Epithelial cell of esophagus (primary cell): ENCODE data around the gene CARD11.

Source experiments
- DNase-seq: peaks from one replicate; pipeline ENCODE4 v3.0.0; 2010; ENCODE audit warnings: low read depth
- H3K4me3 ChIP-seq: 2 replicates; pipeline ENCODE4 v1.5.1; 2011; ENCODE audit warnings: mild to moderate bottlenecking, low read length, control low read depth
- TF ChIP-seq, protein P1 (sequence below): IDR thresholded peaks from 2 replicates; pipeline ENCODE4 v1.5.1; 2011; ENCODE audit warnings: low read depth, mild to moderate bottlenecking, low read length, control low read depth, inconsistent platforms; ENCODE audit not compliant: insufficient read depth; ENCODE audit errors: missing control alignments

Gene CARD11

GRCh38 chr7:3043544-3044371 is at the start of gene CARD11:
Gene CARD11 (minus strand): TSS chr7:3043867. CDS start chr7:2958506, 85,361 bp downstream.
- peak within 1 kb of the TSS; percentile 29 for H3K4me3 ChIP-seq
- DNase-seq = peak; percentile 5
- TF ChIP-seq, protein P1, sequence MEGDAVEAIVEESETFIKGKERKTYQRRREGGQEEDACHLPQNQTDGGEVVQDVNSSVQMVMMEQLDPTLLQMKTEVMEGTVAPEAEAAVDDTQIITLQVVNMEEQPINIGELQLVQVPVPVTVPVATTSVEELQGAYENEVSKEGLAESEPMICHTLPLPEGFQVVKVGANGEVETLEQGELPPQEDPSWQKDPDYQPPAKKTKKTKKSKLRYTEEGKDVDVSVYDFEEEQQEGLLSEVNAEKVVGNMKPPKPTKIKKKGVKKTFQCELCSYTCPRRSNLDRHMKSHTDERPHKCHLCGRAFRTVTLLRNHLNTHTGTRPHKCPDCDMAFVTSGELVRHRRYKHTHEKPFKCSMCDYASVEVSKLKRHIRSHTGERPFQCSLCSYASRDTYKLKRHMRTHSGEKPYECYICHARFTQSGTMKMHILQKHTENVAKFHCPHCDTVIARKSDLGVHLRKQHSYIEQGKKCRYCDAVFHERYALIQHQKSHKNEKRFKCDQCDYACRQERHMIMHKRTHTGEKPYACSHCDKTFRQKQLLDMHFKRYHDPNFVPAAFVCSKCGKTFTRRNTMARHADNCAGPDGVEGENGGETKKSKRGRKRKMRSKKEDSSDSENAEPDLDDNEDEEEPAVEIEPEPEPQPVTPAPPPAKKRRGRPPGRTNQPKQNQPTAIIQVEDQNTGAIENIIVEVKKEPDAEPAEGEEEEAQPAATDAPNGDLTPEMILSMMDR = no peak

GRCh38 chr7:3092468-3092867 is 48.8 kb upstream of the CARD11 start:
- H3K4me3 ChIP-seq = no peak overlapping the region
- TF ChIP-seq, protein P1 = no peak
- DNase-seq = no peak

DNA sequence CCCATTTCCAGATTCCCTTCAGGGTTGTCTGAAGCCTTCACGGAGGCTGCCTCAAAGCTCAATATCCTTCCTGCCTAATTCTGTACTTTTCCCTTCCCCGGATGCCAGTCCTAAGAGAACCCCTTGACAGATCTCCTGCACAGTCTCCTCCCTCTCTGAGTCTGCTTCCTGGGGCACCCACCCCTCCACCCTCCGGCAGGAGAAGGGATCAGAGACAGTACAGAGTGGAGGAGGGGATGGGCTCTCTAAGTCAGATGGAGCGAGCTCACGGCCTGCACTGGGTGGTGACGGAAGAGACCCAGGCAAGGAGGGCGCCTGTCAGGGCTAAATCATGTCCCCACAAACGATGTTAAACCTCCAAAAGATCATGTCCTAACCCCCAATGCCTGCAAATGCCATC is 48.0 kb upstream of the CARD11 start:
- H3K4me3 ChIP-seq = no peak overlapping the region
- TF ChIP-seq, protein P1 = no peak
- DNase-seq = no peak

- no peak overlapping the region for H3K4me3 ChIP-seq
- DNase-seq = no peak
- TF ChIP-seq, protein P1 = peak; percentile 11
Measured at GRCh38 chr7:3089493-3089892, 45.8 kb upstream of the CARD11 start.

DNA sequence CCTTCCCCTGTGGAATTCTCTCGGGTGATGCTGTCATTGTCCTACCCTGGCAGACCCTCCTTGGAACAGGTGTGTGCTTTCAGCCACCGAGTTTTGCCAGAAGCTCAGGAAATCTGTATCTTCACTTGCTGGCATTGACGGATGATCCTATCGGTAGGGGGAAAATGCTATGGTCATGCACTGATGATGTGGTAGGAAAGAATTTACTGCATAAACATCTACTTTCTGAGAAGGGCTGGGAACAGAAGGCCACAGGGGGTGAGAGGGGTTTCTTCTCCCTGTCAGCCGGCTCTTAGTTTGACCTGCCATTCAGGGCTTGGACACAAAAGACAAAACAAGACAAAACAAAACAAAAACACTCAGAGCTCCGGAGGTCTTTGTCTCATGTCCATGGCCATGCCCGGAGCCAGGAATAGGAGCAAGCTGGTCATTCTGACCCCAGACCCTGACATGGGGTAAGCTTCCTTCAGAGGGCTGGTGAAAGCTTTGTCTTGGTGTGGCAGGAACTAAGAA is 43.6 kb upstream of the CARD11 start:
- DNase-seq = no peak
- TF ChIP-seq, protein P1 = no peak
- no peak overlapping the region for H3K4me3 ChIP-seq

- TF ChIP-seq, protein P1 = no peak
- H3K4me3 ChIP-seq = no peak overlapping the region
- no peak for DNase-seq
Measured at GRCh38 chr7:3083350-3083749, 39.7 kb upstream of the CARD11 start.

- DNase-seq = no peak
- TF ChIP-seq, protein P1 = no peak
- H3K4me3 ChIP-seq = no peak overlapping the region
Measured at GRCh38 chr7:3082831-3083230, 39.2 kb upstream of the CARD11 start.
